ENCODE measurements around the gene HCFC1. TPM values are rescaled to one million over a fixed set of nuclear protein-coding genes. Genes with fewer than 3 reads are reported as not detected.

HCFC1 gene
- total and polyA plus RNA-seq, 9 of the 15 experiments (the other 6 are each of a cell fraction or from before 2014, with no cell fraction given): 2.8 to 133 (median 17.1) TPM

- TF ChIP-seq E2F8 (IDR thresholded peaks at IDR 0.05; ENCODE audit: low read depth, partially characterized antibody) (no peak), ZNF212 (CRISPR knock-in tag; IDR thresholded peaks at IDR 0.05) (no peak), GTF2E2 (tag; IDR thresholded peaks at IDR 0.05) (no peak), ZNF124 (CRISPR knock-in tag; IDR thresholded peaks at IDR 0.05) (no peak), SNAPC5 (CRISPR knock-in tag; IDR thresholded peaks at IDR 0.05) (no peak), GTF2F1 (IDR thresholded peaks at IDR 0.05; ENCODE audit: low read depth, low read length) (no peak), ZNF3 (CRISPR knock-in tag; IDR thresholded peaks at IDR 0.05) (no peak), ZNF408 (CRISPR knock-in tag; IDR thresholded peaks at IDR 0.05; ENCODE audit: low read depth) (no peak), TCF7L2 (IDR thresholded peaks at IDR 0.05; ENCODE audit: low read depth, low read length) (no peak), POLR2A (conservative IDR thresholded peaks at IDR 0.05) (no peak), KLF13 (tag; IDR thresholded peaks at IDR 0.05; ENCODE audit: borderline replicate concordance, low read depth) (no peak), ZNF347 (CRISPR knock-in tag; IDR thresholded peaks at IDR 0.05; ENCODE audit: low read depth) (no peak), SRSF7 (optimal IDR thresholded peaks at IDR 0.05; ENCODE audit: low read depth, low read length) (no peak), HMGN3 (IDR thresholded peaks at IDR 0.05; ENCODE audit: borderline replicate concordance, extremely low read depth, insufficient read length, low read depth, low read length) (no peak), FOXM1 (IDR thresholded peaks at IDR 0.05; ENCODE audit: low read depth) (no peak), FOXM1 (CRISPR knock-in tag; IDR thresholded peaks at IDR 0.05; ENCODE audit: low read depth) (no peak)
Measured at GRCh38 chrX:153935326-153935851, 36.2 kb downstream of the HCFC1 start (continued).
